GM21717 (cell line): Measurements from ENCODE around the gene SLC2A8.

Experiments
- ATAC-seq: cut with Tn5 transposase; IDR thresholded peaks from one replicate; pipeline ENCODE4 v1.9.1; 2021; ENCODE audit warnings: mild to moderate bottlenecking, moderate library complexity; ENCODE audit not compliant: unreplicated experiment

The SLC2A8 gene, protein sequence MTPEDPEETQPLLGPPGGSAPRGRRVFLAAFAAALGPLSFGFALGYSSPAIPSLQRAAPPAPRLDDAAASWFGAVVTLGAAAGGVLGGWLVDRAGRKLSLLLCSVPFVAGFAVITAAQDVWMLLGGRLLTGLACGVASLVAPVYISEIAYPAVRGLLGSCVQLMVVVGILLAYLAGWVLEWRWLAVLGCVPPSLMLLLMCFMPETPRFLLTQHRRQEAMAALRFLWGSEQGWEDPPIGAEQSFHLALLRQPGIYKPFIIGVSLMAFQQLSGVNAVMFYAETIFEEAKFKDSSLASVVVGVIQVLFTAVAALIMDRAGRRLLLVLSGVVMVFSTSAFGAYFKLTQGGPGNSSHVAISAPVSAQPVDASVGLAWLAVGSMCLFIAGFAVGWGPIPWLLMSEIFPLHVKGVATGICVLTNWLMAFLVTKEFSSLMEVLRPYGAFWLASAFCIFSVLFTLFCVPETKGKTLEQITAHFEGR

DNA sequence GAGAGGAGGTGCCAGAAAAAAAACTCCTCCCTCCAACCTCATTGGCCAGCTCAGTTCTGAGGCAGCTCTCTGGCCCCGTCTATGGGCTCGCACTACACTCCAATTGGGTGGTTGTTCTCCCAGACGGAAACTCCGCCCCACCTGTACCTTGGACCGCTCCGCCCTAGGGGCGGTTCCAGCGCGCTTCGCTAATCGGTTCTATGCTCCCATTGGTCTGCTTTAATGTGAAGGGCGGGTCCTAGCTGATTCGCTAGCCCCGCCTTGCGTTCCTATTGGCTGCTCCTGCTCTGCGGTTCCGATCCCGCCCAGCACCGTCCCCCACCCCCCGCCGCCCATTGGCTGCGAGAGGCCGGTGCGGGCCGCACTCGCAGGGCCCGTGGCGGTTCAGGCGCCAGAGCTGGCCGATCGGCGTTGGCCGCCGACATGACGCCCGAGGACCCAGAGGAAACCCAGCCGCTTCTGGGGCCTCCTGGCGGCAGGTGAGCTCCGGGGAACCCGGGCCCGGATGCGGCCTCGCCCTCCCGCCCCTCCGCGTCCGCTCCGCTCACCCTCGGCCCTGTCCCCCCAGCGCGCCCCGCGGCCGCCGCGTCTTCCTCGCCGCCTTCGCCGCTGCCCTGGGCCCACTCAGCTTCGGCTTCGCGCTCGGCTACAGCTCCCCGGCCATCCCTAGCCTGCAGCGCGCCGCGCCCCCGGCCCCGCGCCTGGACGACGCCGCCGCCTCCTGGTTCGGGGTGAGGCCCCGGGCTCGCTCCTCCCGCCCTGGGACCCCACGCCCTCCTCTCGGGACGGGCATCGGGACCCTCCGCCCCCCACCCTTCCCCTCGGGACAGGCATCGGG is at the start of gene SLC2A8:
Gene SLC2A8 (plus strand): TSS at position 362 of the 838 bp plus-strand sequence. CDS start 62 bp downstream, at position 424.
- peak; percentile 93 for ATAC-seq

DNA sequence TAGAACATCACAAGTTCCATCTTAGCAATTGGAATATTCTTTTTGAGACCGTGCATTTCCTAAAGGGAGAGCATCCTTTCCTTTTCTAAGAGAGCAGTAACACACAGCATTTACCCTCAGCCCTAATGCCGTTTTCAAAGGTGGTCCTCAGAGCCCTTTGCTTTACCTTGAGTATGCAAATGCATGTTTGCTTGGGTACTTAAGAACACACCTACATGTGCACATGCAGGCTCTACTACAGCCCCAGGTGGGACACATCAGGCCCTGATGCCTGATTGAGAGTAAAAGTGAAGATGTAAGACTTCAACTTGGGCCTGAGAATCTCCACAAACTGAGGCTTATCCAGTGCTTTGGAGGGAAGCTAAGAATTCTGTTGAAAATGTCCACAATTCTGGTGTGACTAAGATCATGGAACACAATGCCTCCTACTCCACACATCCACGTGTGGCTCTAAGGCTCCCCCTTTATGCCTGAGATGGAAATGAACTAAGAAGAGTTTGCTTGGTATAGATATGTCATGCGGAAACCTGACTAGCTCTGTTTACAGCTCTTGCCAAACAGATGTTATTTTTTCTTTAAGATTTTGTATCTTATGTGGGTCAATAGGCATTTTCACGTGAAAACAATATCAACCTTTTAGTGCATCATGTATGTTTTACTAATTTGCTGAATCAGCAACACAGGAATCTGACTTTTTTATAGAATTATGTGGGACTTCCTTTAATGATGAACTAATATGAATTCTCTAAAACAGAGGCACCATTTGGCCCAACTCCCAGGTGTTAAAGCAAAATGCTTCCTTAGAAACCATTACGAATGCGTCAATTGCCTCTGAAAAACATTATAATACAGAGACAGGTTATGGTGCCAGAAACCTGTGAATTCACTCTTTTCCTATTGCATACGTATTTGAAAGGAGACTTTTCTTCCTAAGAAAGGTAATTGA is 48.9 kb upstream of the SLC2A8 start:
- no peak for ATAC-seq

DNA sequence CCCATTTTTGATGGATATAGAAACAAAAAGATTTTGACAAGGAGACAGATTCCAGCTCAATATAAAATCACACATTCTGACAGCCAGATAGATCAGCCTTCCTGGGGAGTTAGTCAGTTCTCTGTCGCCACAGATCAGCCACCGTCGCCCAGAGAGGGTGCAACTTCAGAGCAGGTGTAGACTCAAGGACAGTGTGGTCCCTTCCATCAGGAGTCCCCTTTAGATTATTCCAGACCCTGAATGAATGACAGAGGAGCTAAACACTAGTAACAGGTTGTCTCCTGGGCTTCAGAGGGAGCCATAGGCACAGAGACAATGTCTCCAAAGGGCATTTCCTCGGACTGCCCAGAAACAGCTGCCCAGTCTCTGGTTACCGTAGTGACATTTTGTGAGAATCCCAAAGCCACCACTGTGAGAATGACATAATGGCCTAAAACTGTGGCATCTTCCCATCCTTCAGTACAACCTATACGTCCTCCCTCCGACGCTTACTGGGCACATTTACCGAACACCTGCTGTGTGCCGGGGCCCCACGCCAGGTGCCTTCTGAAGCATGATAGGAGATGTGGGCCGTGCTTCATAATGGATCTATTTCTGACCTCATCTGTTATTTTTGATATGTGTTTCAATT is 47.4 kb upstream of the SLC2A8 start:
- ATAC-seq = no peak

DNA sequence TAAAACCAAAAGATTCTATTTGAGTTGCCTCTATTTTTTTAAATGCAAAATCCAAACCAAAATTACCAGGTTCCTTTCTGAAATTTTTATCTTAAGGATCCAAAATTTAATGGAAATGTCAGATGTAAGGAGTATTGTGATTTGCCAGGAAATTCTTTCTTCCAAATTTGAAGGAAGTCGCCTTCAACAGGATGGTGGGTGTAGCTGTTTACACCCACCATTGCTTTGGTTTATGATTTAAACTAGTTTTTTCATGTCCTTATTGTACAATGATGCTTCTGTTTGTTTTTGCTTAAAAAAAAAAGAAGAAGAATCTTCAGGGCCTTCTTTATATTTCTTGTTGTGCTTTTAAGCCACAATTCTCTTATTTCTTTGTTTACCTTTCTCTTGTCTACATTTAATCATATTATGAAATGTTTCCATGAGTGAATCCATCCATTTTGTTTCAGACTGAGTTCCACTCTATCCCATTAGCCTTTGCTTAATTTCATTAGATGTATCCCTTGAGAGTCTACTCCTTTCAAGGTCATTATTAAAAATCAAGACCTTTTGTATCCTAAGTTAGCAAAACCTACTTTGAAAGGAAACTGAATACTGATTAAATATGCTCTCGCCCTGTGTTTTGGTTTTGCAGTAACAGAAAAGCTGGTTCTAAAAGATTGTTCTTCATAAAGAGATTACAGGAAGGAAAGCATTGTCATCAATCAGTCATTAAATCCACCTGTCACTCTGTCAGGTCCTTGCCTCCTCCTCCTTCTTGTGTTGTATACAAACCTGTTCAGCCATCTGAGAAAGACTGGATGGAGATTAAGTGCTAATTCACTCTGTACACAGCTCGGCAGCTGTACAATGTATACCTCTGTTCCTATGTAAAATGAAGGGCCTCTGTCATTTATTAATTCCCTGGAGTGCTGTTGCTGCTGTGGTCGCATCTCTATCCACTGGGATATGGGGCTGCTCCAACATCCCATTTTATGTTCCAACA is 45.5 kb upstream of the SLC2A8 start:
- no peak for ATAC-seq

DNA sequence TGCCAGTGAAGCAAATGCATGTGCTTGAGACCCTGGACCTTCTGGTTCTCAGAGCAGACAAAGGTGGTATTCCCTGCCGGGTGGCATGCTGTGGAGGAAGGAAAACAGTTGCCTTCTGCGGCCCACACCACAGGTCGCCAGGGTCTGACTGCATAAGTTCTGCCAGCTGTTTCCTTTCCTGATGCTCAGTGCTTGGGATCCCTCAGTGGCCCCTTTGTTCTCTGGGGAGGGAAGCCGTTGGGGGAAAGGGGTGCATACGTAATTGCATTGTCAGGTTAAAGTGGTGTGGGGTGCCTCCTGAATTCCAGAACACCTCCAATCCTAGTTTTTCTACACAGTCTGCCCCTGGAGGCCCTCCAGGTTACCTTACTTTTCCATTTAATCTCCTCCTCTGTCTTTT is 43.1 kb upstream of the SLC2A8 start:
- ATAC-seq = no peak

DNA sequence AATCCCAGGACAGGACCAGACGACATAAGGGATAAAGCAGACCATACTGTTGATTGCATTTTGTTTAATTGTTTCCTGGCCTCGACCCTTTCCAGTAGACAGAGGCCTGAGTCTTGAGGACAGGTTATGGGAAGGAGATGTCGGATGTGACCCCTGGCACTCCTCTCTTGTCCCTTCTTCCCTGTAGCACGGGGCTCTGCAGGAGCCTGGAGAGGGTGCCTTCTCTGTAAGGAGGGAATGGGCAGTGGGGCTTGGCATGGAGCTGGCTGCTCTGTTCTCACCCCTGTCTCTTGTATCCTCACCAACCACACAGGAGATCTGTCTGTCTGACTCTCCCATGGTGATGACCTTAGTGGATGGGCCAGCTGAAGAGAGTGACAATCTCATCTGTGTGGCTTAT is 40.1 kb upstream of the SLC2A8 start:
- ATAC-seq = no peak

DNA sequence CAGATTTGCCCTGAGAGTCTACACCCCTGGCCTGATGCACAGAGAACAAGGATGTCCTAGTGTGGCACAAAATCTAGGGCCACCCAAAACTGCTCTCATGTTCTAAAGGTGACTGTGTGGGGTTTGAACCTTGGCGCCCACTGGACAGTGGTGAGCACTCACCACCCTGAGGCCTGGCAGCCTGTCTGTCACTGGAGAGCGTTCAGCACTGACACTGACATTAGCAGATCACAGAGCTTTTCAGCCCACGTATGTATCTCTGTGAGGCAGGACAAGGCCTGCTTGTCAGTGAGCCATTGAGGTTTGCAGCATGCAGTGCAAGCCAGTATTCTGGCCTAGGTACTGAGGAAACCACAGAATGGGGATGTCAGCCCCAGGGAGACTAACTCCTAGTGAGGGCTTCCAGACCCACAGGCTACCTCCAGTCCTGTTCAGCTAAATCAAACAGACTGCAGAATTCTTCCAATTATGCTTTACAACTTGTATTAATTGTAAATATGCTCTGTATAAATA is 38.9 kb upstream of the SLC2A8 start:
- ATAC-seq = no peak

DNA sequence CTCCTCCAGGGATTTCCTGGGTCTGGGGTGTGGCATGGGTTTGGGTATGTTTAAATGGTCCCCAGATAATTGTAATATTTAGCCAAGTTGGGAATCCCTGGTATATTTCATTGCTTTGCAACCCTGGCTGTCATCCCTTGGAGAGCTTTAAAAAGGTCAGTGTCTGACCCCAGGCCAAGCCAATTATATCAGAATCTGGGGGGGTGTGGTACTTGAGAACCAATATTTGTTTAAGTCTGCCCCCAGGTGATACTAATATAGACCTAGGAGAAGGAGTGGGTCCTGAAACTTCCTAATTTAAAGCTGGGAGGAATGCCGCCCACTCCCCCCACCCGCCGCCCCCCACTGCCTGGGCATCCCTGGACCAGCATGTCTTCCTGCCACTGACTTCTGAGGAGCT is 38.2 kb upstream of the SLC2A8 start:
- ATAC-seq = no peak

DNA sequence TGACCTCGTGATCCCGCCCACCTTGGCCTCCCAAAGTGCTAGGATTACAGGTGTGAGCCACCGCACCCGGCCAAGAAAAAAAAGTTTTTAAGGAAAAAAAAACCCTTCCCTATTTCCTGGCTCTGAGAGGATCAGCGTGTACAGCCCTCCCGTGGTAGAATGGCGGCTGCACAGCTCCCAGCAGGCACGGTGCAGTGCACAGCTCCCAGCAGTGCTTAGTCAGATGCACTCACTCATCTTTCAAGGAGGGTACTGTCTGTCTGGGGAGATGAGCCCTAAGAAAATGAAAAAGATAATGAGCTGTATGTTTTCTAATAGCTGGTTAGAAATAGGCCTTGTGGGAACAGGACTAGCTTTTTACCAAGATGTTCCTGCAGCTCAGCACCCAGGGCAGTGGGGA is 36.7 kb upstream of the SLC2A8 start:
- no peak for ATAC-seq

DNA sequence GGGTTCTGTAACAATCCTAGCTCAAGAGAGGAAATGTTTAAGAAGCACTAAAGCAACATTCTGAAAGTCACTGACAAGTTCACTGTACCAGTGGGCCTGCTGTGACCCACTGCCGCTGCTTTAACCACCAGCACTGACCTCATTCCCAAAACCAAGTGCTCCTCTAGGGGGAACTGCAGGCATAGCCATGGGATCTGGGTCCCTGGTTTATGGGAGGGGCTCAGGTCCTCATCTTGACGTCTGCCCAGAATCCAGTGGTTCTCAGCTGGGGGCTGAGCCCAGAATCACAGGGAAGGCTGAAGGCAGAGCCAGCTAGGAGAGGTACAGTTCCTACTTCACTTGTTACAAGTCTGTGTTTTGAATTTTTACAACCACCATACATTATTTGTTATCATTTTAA is 36.1 kb upstream of the SLC2A8 start:
- no peak for ATAC-seq

DNA sequence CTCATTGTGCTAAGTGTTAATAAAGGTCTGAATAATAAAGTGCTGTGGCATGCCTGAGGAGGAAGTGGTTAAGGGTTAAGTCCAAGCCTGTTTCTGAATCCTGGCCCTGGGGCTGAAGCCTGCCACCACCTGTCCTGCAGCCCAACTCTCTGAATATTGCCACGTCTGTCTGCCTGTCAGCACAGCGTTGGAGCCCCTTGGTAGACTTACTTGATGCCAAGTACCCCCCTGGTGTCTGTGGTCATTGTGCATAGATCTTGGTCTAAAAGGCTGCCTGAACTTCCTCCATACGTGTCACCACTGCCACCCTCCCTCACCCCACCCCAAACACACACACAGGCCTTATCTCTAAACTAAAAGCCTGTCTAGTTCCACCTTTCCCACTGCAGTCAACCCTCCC is 35.4 kb upstream of the SLC2A8 start:
- no peak for ATAC-seq

DNA sequence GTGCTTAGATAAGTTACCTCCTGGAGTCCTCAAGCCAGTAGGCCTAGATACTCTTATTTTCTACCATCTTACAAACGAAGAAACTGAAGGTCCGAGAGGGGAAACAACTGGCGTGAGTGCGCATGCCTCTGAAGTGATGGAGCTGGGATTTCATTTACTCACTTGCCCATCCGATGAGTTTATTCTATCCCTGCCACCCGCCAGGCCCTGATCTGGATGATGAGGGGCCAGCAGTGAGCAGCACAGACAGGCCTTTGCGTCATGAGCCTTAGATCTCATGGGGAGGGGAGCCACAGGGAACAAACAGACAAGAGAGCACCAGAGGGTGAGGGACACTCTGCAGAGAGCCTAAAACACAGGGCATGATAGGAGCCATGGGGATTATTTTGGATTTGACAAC is 34.1 kb upstream of the SLC2A8 start:
- no peak for ATAC-seq

DNA sequence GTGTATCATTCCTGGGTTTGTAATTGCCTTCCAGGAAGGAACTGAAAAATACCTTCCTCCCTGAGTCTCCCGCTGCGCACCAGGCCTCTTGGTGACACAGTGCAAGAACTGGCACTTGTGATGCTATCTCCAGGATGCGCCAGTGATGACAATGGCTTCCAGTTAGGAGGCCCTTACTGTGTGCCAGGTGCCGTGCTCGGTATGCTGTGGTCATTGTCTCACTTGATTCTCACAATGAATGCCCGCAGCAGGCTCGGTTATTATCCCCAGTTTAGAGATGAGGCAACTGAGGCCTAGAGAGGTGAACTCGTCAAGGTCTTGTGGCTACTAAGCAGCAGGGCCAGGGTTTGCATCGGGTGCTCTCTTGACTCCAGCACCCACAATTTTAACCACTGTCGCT is 31.5 kb upstream of the SLC2A8 start:
- ATAC-seq = no peak

DNA sequence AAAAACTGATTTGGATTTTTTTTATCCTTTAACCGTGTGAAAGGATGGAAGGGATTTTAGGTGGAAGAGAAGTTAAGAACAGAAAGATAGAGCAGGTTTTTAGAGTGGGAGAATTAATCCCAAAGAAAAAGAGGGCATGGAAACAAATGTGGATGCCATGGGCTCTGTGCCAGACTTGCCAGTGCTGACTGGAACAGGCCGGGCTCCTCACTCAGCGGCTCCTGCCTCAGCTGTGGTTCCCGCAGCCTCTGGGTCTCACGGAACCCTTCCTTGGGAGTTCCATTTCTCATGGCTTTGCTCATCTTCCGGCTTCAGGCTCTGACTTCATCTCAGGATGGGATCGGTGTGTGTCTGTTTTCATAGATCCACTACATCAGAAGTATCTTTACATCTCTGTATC is 30.4 kb upstream of the SLC2A8 start:
- ATAC-seq = no peak

DNA sequence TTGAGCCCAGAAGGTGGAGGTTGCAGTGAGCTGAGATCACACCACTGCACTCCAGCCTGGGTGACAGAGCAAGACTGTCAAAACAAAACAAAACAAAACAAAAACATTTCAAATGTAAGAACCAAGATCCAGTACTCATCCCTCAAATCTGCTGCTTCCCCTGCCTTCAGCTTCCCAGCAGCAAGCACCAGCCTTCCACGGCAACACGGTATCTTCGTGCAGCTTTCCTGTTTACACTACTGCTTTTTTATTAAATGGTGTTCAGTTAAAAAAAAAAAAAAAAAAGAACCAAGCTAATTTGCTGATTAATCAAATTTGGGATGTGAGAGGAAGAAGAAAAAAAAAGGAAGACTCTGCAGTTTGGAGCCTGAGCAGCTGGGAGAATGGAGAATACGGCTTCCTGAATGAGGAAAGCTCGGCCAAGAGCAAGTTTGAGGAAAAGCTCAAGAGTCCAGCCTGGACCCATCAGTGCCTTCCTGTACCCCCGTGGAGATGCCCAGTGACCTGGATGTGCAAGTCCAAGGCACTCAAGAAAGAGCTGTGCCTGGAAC is 28.0 kb upstream of the SLC2A8 start:
- no peak for ATAC-seq

DNA sequence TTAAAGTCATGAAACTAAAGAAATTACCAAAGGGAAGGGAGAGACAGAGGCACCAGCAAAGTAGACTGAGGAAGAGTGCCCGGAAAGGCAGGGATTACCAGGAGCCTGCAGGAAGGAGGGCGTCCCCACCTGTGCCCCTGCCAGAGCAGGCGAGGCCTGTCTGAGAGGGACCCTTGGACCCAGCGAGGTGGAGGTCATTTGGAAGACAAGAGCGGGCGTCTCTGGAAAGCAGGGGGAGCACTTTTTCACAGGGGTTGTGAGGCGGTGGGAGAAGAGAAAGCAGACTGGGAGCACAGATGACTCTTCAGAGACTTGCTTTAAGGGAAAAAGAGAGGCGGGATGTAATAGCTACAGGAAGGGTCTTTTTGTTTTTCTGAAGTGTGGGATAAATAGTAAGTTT is 27.5 kb upstream of the SLC2A8 start:
- ATAC-seq = no peak

DNA sequence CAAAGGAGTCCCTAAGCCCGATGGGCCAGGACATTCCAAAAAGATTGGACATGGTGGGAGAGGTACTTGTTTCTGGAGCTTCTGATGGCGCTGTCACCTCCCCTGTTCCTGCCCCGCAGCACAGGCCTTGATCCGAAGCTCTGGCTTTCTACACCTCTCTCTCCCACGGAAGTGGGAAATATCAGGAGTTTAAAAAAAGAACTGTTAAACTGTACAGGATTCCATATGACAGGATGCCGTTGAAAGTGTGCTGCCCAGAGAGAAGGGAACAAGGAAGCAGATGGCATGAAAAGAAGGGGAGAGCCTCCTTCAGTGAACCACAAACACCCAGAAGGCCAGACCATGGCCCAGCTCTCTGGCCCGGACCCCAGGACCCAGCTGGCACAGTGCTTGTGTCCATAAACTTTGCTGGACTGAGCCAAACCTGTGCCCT is 26.8 kb upstream of the SLC2A8 start:
- no peak for ATAC-seq
